GM21529 (cell line): Measurements from ENCODE around the gene CDYL.
A peak's percentile ranks its signal among the peaks of the same experiment; 100 is the strongest.

Experiments used
- ATAC-seq: cut with Tn5 transposase; IDR thresholded peaks from one replicate; pipeline ENCODE4 v1.9.1; 2021; ENCODE audit not compliant: unreplicated experiment

CDYL gene

DNA sequence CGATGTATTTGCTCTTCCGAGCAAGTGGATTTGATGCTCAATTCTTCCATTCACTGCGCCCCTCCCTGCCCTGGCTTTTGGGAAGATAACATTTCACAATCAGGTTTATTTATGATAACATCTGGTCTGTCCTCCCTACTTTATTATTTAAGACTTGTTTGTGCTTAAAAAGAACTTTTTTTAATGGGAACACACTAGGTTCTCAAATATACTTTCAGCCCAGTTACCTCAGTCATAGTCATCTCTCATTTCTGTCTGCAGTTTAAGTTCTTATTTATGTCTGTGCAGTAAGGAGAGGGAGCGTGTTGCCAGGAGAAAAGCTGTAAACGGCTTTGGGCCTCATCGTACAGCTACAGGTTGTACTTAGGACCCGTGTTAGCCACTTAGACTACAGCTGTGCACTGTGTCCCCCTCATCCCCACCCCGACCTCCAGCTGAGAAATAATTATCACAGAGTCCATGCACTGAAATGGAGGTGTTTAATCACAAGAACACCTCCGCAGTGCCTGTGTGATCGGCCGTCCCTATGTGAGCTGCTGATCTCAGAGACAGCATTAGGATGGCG lies 128.3 kb downstream of the CDYL start:
- no peak for ATAC-seq

DNA sequence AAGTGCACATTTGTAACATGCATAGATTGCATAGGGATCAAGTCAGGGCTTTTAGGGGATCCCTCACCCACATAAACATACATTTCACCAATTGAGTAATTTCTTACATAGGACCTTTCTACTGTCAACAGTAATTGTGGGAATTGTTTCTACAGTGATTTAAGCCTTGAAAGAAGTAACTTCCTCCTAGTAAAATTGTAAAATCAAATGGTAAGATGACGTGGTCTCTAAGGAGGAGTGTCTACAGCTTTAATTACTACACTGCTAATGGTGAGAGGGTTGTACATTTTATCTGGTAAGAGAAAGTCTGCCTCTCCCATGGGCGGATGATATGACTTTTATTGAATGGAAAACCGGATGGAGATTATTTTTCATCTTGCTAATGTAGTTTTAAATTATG lies 129.6 kb downstream of the CDYL start:
- no peak for ATAC-seq

DNA sequence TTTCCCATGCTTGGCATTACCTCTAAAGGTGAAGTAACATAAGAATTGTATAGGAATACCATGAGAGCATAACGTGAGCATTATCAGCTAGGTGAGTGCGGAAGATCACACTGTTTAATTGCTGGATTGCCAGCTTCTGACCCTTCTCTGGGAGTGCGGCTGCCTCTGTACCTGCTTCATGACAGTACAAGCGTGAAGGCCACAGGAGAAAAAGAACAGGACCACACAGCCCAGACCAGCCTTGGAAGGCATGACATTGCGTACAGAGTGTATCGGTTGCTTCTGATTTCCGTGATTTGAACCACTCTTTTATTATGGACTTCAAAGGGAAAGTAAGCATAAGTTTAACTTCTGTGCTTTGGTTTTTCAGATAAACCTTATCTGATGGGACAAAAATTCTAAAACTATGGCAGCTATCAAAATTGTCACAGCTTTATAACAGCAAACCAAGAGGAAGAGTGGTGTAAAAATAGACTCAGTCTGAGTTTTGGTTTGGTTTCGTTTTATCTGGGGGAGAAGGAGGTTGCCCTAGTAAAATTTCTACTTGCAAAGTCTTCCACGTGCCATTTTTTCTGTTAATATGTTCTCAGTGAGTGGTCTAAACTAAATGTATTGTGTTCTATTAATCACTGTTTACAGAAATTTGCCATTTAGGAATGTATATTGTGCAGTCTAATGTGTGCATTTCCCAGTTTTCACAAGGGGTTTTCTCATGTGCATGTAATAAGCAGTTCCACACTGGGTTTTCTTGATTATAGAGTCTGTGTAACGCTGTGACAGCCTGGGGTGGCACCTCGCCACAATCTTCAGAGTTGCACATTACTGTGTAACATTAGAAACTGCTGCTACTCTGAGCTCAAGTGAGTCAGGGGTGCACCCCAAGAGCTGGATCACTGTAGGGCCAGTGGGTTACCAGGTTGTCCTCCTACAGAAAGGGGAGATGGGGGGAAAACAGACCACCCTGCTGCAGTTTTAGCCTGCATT lies 130.4 kb downstream of the CDYL start:
- ATAC-seq, result peak; percentile 61

DNA sequence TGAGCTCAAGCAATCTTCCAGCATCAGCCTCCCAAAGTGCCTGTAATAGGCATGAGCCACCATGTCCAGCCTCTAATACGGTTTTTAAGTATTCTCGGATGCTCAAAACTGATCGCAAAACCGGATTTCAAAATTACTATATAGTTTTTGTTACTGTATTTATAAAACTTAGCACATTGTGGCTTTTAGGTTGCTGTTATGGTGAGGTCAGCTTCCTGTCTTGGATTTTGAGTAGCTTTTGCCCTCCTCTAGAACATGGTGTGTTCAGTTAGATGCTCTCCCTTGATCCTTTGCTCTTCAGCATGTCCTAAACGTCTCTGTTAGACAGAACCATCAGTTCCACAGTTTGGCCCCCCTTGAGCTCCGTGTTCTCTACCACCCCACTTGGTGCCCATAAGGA lies 131.4 kb downstream of the CDYL start:
- ATAC-seq, result peak; percentile 59

DNA sequence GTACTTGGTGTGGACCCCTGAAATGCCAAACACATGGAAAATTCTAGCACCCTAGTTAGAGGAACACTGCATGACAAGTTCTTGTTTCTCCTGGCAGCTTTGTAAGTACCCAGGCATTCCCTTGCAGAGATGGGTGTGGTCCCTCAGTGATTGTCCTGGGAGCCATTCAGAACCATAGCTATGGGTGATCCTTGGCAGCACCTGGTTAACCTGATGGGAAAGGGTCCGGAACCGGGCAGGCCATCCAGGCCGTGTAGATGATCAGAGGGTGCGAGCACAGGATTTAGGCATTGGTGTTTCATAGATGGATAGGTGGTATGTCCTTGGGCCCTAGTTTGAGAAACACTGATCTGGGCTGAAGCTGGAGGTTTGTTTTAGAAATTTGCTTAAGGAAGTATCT lies 131.9 kb downstream of the CDYL start:
- no peak for ATAC-seq

DNA sequence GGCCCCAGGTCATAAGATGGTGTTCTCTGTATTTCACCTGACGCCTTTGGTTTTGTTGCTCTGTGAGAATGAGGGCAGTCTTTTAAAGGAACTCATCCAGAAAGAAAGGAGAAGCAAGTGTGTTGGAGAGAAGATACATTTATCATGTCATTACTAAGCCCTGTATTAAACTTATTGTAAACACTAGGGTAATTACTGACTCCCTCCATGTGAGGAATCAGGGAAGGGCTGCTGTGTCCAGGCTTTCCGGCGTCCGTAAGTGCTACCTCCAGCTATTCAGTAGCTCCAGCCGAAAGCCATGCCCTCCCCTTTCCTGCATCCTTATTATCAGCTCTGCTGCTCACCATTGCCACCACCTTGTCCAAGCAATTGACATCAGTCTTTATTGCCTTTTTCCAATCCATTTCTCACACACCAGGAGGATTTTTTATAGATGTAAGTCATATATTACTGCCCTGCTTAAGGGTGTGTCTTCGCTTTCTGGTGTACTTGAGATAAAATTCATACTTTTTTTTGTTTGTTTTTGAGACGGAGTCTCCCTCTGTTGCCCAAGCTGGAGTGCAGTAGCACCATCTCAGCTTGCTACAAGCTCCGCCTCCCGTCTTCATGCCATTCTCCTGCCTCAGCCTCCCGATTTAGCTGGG lies 133.0 kb downstream of the CDYL start:
- no peak for ATAC-seq

DNA sequence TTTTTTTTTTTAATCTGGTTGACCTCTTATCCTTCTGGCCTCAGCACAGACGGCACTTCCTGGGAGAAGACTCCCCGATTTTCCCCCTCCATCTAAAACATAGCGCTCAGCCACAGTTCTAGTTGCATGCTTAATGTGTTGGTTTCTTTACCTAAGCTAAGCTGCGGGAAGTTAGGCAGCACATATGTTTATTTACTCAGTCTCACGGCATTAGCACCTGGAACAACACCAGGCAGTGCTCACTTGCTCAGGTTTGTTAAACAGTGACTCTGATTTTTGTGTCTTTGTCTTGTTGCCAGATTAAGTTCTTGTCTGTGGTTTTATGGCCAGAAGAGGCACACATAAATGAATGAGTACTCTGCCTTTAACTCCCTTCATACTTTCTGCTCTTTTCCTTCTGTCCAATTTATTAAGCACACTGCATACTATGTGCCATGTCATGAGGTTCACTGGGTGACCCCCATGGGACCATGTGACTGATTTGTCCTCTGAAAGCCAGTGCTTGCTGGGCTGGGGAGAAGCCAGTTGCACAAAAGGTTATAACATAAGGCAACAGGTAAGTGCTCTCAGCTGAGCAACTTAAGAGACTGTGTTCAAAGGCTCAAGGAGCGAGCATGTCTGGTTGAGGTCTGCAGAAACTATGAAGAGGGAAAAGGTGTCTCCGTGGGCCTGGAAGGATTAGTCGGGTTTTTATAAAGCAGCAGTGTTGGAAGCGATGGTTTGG lies 134.0 kb downstream of the CDYL start:
- no peak for ATAC-seq

DNA sequence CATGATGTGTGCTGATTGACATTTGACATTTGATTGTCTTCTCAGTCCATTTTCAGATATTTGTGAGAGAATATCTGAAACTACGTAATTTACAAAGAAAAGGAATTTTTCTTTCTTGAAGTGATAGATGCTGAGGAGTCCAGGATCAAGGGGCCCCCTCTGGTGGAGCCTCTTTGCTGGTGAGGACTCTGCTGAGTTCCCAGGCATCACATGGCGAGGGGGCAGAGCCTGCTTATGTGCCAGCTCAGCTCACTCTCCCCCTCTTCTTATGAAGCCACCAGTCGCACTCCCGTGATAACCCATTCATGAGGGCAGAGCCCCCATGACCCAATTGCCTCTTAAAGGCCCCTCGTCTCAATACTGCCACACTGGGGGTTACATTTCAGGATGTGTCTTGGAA lies 136.4 kb downstream of the CDYL start:
- no peak for ATAC-seq

DNA sequence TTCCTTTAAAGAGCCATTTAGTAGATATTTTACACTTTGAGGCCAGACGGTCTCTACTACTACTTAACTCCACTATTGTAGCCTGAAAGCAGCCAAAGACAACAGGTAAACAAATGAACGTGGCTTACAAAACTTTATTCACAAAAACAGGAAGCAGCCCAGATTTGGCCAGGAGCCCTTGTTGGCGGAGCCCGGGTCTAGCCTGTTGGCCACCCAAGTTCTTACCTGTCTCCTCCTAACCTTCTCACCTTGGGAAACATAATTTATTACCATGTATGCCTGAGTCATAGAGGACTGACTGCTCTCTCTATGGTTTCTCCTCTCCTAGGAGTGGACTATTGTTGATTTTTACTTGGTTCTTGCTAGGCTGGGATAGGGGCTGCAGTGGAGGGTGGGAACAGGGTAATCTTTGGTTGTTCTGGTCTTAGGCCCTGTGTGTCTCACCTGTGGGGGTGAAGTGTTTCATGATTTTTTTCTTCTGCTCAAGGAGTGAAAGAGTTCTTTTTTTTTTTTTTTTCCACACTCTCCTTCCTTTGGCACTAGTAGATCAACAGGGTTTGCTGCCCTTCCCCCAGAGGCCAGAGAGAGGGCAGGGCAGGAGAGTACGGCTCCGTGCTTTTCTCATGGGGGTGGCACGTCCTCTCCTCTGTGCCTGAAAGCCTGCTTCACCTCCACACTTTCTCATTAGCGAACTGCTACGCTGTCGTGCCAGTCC lies 137.7 kb downstream of the CDYL start:
- no peak for ATAC-seq

DNA sequence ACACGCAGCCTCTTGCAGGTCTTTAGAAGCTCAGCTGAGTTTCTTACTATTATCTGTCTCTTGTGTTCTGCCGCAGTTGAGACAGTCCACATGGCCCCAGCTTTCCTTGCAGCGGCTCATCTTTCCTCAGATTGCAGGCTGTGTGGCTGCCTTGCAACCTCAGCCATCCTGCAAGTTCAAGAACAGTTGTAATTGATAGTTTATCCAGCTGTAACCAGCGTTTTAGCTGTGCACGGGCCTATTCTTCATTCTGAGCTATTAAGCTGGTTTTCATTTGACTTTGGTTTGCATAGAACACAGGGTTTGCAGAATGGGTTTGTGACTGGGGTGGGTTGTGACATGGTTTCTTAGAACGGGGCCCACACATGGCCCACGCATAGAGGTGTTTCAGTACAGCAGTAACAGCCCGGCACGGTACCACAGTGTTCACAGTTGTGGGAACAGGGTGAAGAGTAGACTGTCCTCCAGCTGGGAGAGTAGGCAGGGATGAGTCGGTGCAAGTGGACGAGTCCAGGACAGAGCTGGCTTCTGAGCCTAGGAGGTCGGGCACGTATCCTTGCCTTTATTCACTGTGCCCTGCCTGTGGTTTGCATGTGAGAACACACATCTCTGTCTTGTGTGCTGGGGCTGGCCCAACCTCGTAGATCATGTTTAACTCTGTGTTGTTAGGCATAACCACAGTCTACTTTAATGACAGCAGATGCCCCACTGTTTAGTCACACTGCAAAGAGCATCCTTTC lies 138.4 kb downstream of the CDYL start:
- no peak for ATAC-seq

DNA sequence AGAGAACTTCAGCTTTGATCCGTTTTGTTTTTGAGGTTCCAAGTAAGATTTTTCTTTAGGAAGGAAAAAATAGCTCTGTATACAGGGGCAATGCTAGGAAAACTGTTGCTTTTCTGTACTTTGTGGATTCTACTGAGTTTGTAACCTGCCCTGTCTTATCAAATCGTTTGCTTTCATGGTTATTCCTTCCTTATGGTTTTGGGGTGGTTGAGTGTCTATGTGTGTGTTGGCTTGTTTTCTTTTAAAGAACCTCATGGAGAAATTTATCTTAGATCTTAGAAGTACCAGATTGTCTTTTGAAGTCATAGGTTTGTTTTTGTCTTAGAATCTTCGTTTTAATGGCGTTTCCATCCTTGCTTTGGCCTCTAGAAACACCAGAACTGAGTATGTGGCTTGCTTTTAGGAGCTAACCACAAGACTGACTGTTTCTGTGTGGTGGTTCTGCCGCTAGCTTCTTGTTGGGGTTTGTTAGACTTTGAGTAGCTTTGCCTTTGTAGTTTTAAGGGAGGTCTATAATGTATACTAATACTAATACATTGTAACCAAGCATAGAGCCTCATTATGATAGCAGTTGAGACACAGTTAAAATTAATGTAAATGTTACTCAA lies 140.9 kb downstream of the CDYL start:
- no peak for ATAC-seq

DNA sequence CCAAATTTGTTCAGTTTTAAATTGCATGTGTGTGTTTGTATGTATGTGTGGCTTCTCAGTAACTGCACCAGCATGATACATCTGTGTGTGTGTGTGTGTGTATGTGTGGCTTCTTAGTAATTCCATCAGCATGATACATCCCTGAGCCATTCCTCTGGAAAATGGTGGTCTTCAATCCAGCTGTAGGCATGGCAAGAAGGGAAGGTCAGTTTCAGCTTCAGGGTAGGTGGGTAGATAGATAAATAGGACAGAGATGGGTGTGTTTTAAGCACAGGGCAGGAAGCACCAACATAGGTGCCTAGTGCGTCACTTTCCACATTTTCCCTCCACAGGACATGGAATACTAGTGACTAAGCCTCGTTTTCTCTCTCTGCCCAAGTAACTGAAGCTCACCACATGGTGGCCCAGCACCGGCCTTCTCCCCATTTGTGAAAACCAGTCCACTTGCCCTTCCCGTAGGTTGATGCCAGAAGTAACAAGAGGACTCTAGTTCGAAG lies 144.8 kb downstream of the CDYL start:
- ATAC-seq, result no peak

DNA sequence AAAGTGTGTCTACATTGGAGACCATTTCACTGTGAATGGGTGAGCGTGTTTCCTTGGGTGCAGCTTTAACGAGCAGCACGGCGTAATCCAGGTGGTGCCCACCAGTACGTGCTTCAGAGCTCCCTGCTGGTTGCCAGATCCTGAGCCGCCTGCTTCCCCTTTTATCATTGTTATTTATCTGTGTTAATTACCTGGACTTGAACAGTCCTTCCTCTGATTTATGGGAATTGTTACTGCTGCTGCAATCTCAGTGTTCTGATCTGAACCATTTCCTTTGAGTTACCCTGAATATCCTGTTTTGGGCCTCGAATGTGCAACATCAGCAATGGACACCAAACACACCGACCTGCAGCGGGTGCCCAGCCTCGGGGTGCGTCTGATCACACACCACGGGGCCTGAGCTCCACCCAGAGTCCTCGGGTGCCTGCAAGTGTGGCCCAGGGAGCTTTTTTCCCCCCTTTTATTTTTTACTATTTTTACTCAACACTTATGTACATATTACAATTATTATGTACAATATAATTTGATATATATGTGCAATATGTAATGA lies 146.4 kb downstream of the CDYL start:
- ATAC-seq, result no peak

DNA sequence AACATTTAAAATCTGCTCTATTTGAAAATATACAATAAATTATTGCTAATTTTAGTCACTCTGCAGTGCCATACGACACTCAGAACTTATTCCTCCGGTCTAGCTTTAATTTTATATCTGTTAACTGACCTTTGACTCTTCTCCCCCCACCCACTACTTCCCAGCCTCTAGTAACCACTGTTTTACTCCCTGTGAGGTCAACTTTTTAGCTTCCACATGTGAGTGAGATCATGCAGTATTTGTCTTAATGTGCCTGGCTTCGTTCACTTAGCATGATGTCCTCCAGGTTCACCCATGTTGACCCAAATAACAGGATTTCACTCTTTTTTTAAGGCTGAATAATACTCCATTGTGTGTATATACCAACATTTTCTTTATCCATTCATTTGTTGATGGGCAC lies 146.9 kb downstream of the CDYL start:
- no peak for ATAC-seq

DNA sequence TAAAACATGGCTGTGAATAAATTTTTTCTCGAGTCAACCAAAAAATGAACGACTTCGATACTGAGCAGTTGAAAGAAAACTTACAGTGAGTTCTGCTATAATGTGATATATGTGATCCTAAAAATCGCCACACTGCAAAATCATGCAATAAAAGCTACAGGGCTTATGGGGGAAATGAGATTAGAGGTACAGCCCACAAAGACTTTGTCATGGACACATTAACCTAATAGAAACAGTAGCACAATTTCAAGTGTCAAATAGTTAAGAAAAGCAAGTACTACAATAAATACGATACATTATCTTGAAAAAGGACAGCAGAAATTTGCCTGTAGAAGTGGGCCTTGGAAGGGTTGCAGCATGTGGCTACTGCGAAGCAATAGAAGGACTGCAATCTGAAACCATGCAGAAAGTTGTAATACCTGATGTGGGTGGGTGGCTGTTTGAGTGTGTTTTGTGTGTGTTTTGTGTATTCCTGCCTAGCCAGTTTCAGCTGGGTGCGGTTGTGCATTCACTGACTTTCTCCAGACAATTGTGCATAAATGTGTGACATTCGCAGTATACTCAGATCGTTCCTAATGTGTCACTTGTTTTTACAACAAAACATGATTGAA lies 148.6 kb downstream of the CDYL start:
- no peak for ATAC-seq

DNA sequence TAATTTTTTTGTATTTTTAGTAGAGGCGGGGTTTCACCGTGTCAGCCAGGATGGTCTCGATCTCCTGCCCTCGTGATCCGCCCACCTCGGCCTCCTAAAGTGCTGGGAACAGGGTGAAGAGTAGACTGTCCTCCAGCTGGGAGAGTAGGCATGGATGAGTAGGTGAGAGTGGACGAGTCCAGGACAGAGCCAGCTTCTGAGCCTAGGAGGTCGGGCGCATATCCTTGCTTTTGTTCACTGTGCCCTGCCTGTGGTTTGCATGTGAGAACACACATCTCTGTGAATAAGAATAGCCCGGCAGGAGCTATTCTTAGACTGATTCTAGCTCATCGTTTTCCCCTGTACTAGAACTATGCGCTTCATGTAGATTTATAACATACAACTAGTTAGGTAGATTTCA lies 149.4 kb downstream of the CDYL start:
- ATAC-seq, result no peak

DNA sequence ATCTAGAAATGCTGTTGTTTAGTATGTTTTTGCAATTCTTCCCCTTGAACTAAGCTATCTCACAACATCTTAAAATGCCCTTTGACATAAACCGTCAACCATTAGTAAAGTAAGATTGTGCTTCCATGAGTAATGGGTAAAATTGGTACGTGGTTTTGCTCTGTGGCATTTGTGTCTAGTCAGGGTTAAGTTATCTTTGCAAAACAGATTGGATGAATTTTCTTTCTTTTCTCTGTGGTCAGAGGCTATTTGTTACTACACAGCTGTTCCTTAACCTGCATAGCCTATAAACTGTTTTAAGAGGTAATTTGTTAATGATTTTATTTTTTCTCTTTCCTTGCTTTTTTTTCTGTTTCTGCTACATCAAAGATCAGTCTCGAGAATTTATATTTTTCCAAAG lies 152.2 kb downstream of the CDYL start:
- no peak for ATAC-seq

DNA sequence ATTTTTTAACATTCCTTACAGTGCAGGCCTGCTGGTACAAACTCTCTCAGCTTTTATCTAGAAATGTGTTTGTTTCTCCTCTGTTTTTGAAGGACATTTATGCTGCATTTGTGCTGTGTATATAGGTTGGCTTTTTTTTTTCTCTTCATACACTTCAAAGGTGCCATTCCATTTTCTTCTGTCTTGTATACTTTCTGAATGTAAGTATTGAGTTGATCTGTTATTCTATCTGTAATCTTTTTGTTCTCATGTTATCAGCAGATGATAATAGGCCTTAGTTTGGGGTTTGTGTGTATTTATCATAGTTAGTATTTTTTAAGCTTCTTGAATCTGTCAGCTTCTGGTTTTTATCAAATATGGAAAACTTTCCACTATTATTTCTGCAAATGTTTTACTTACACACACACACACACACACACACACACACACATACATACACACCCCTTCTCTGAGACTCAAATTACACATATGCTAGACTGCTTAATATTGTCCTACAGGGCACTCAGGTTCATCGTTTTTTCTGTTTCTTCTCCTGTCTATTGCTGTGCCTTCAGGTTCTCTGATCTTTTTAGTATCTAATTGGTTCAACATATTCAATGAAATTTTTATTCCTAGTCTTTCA lies 153.0 kb downstream of the CDYL start:
- ATAC-seq, result no peak
